Endothelial cell of umbilical vein (primary cell): ENCODE data around the gene UNC5C. TPM values are rescaled to one million over a fixed set of nuclear protein-coding genes. Genes with fewer than 3 reads are reported as not detected.

Experiments used
- BruUV-seq: library from RNA; stranded (reverse); fragments of 400-500 nt; replicated peaks from 2 replicates; lab custom pipeline; 2021; lab: Mats Ljungman, UMichigan
- CTCF ChIA-PET: fragments of 300-600, 350-600 bp; sonication (Branson Sonifier 250); formaldehyde crosslinking; loops from one replicate; lab custom pipeline; 2021; ENCODE audit warnings: antibody characterized with exemption, inconsistent platforms; lab: Charles Lee
- POLR2A ChIA-PET: fragments of 300-600, 350-600 bp; sonication (Branson Sonifier 250); formaldehyde crosslinking; loops from one replicate; lab custom pipeline; 2021; ENCODE audit warnings: antibody characterized with exemption, inconsistent platforms; lab: Charles Lee
- DNase-seq: peaks from one replicate; pipeline ENCODE4 v3.0.0-alpha.2; 2011; ENCODE audit warnings: low read depth, low spot score
- FAIRE-seq: peaks from 2 replicates; lab custom pipeline; 2011; peaks lifted over from hg19 to GRCh38; lab: Jason Lieb, UNC
- H2AFZ ChIP-seq: 2 replicates; pipeline ENCODE4 v1.6.0; 2012; ENCODE audit warnings: low read depth, low read length, control low read depth, inconsistent platforms
- H3K27ac ChIP-seq: 2 replicates; pipeline ENCODE4 v1.5.1; 2011; ENCODE audit warnings: low read depth, mild to moderate bottlenecking, control low read depth, low read length, moderate library complexity; ENCODE audit not compliant: insufficient read depth
- H3K27me3 ChIP-seq, 2 experiments: 2 replicates each; pipeline versions ENCODE4 v1.6.0 to v1.6.1; 2011; ENCODE audit warnings: low read length in 2 of 2, mixed read lengths in 1 of 2; ENCODE audit not compliant: control insufficient read depth in 2 of 2, insufficient read depth in 2 of 2
- H3K36me3 ChIP-seq, 2 experiments: 2 replicates in 1 of 2; 3 replicates in 1 of 2; pipeline ENCODE4 v1.5.1; 2011; ENCODE audit warnings: low read length in 2 of 2, mild to moderate bottlenecking in 1 of 2, moderate library complexity in 1 of 2; ENCODE audit not compliant: control insufficient read depth in 2 of 2, insufficient read depth in 2 of 2; ENCODE audit errors: extremely low read depth in 1 of 2
- H3K4me1 ChIP-seq: 3 replicates; pipeline ENCODE4 v1.5.1; 2011; ENCODE audit warnings: mild to moderate bottlenecking, low read length; ENCODE audit not compliant: control insufficient read depth, insufficient read depth; ENCODE audit errors: extremely low read depth
- H3K4me2 ChIP-seq: 2 replicates; pipeline ENCODE4 v1.6.1; 2011; ENCODE audit warnings: low read length, control low read depth, mixed read lengths; ENCODE audit not compliant: insufficient read depth
- H3K4me3 ChIP-seq, 3 experiments: fragments of 200-600 bp in 1 of 3; sonication (generic), shearing (Covaris generic) in 1 of 3; replicated peaks in 1 of 3; 2 replicates each; pipeline ENCODE4 v1.5.1; 2011 to 2016; ENCODE audit warnings: control low read depth in 3 of 3, low read length in 3 of 3, mild to moderate bottlenecking in 2 of 3, inconsistent platforms in 1 of 3, low read depth in 1 of 3, moderate library complexity in 1 of 3; ENCODE audit not compliant: insufficient read depth in 1 of 3
- H3K79me2 ChIP-seq: 2 replicates; pipeline ENCODE4 v1.6.0; 2012; ENCODE audit warnings: low read length, inconsistent platforms; ENCODE audit not compliant: control insufficient read depth, insufficient read depth
- H3K9ac ChIP-seq: replicated peaks from 2 replicates; pipeline ENCODE3; 2011; ENCODE audit warnings: low read length, control low read depth; ENCODE audit not compliant: insufficient read depth; ENCODE audit errors: extremely low read depth
- H3K9me1 ChIP-seq: replicated peaks from 3 replicates; pipeline ENCODE4 v1.6.0; 2011; ENCODE audit warnings: mild to moderate bottlenecking, low read length; ENCODE audit not compliant: control insufficient read depth, insufficient read depth; ENCODE audit errors: extremely low read depth
- H3K9me3 ChIP-seq: replicated peaks from 2 replicates; pipeline ENCODE4 v1.5.1; 2012; ENCODE audit warnings: low read length, inconsistent platforms; ENCODE audit not compliant: control insufficient read depth, insufficient read depth
- H4K20me1 ChIP-seq: replicated peaks from 2 replicates; pipeline ENCODE3; 2011; ENCODE audit warnings: mild to moderate bottlenecking, low read length; ENCODE audit not compliant: control insufficient read depth, insufficient read depth; ENCODE audit errors: extremely low read depth
- CTCF ChIP-seq, 2 donors: IDR thresholded peaks; 1 replicate in 1 of 2; 2 replicates in 1 of 2; pipeline ENCODE4 v1.5.1; 2011; ENCODE audit warnings: low read length in 2 of 2, mild to moderate bottlenecking in 2 of 2, moderate library complexity in 2 of 2, control low read depth in 1 of 2, inconsistent platforms in 1 of 2, low read depth in 1 of 2; ENCODE audit not compliant: insufficient read depth in 1 of 2; ENCODE audit errors: extremely low read depth in 1 of 2
- EZH2 ChIP-seq: IDR thresholded peaks from 2 replicates; pipeline ENCODE4 v1.6.1; 2012; ENCODE audit warnings: borderline replicate concordance, low read depth, mild to moderate bottlenecking, moderate library complexity, low read length, inconsistent platforms; ENCODE audit not compliant: severe bottlenecking
- FOS ChIP-seq: IDR thresholded peaks from 2 replicates; pipeline ENCODE4 v1.6.1; 2011; ENCODE audit warnings: mild to moderate bottlenecking, low read length, moderate library complexity, borderline replicate concordance; ENCODE audit not compliant: insufficient read depth
- GATA2 ChIP-seq: IDR thresholded peaks from 2 replicates; pipeline ENCODE4 v1.7.0; 2011; ENCODE audit warnings: low read depth, mild to moderate bottlenecking, moderate library complexity, mixed read lengths, low read length; ENCODE audit not compliant: insufficient read length, insufficient read depth
- JUN ChIP-seq: IDR thresholded peaks from 2 replicates; pipeline ENCODE4 v1.6.1; 2011; ENCODE audit warnings: borderline replicate concordance, low read depth; ENCODE audit not compliant: insufficient read length, insufficient read depth
- MAX ChIP-seq: IDR thresholded peaks from 2 replicates; pipeline ENCODE4 v1.6.1; 2011; ENCODE audit not compliant: insufficient read depth, insufficient read length
- MYC ChIP-seq: IDR thresholded peaks from one replicate; pipeline ENCODE4 v1.6.1; 2011; ENCODE audit warnings: mild to moderate bottlenecking, low read depth, low read length
- POLR2A ChIP-seq: IDR thresholded peaks from 2 replicates; pipeline ENCODE4 v1.6.1; 2012; ENCODE audit warnings: low read depth, mild to moderate bottlenecking, control low read depth, low read length
- POLR2AphosphoS5 ChIP-seq: IDR thresholded peaks from 2 replicates; pipeline ENCODE4 v1.6.1; 2012; ENCODE audit warnings: low read depth, mild to moderate bottlenecking, control low read depth, low read length, moderate library complexity; ENCODE audit not compliant: insufficient read depth
- dilution Hi-C: fragments of 300-500 bp; cut with MboI; formaldehyde crosslinking; loops from one replicate; pipeline ENCODE4 v1.15.0; 2019; ENCODE audit warnings: low sequenced_read_pairs; ENCODE audit not compliant: extremely low pct_ligation_motif_present
- intact Hi-C: fragments of 100-400 bp; cut with micrococcal nuclease; formaldehyde crosslinking; loops from one replicate; pipeline ENCODE4 v1.10.0; 2022
- polyA plus RNA-seq, 4 experiments: library from polyadenylated mRNA; depleted of rRNA in 3 of 4; stranded (reverse) in 3 of 4; unstranded in 1 of 4; fragments of >200 nt; gene quantifications; 2 replicates each; pipeline versions ENCODE4 v1.2.1 to v1.2.3, GENCODE V29; 2011 to 2012; ENCODE audit warnings: missing spikeins in 1 of 4
- total RNA-seq: library from RNA; stranded (reverse); gene quantifications from 2 replicates; pipeline ENCODE4 v1.2.3, GENCODE V29; 2021

The UNC5C gene
- total and polyA plus RNA-seq, 2 donors (not counting 3 experiments of a cell fraction or from before 2014, with no cell fraction given): 0.44 to 0.53 TPM

- CTCF ChIA-PET: interaction anchor here (0.9 to 1.6 kb wide), 9 partner anchors 11 to 243 kb away, joined by 3 to 8 read pairs (median 3); no protein-coding TSS in a partner anchor
These were observed 281.7 kb downstream of the UNC5C start for GRCh38 chr4:95267081-95267480.

More at GRCh38 chr4:95267081-95267480, 281.7 kb downstream of the UNC5C start:
- H3K9ac ChIP-seq: peak overlapping the region; percentile 54
- H2AFZ ChIP-seq: peak overlapping the region; percentile 23
- BruUV-seq: no TSS peak
- intact Hi-C loops: loop anchor here (1.0 to 5.0 kb wide), 4 partner anchors 22 to 95 kb away; no protein-coding TSS in a partner anchor
- no peaks in the 10 kb centered on the region for H3K36me3 ChIP-seq
- peak overlapping the region; percentile 78 for H3K27ac ChIP-seq
- dilution Hi-C loops: no loop called here
- DNase-seq (peak; percentile 68), FAIRE-seq (peak; percentile 31)
- H3K9me1 ChIP-seq: no peaks in the 10 kb centered on the region
- H3K9me3 ChIP-seq: no peaks in the 10 kb centered on the region
- H3K27me3 ChIP-seq: no peaks in the 10 kb centered on the region
- no peaks in the 10 kb centered on the region for H3K79me2 ChIP-seq
- POLR2A ChIA-PET: interaction anchor here (0.8 kb wide), 1 partner anchor 22 kb away, joined by 3 read pairs; no protein-coding TSS in a partner anchor
- H4K20me1 ChIP-seq: no peaks in the 10 kb centered on the region
- H3K4me3 ChIP-seq: no peak overlapping the region
- peaks cover 25% of the 10 kb centered on the region for H3K4me1 ChIP-seq
- H3K4me2 ChIP-seq: peak overlapping the region; percentile 87
- no peak for TF ChIP-seq MAX
- TF ChIP-seq CTCF (IDR thresholded peaks at IDR 0.05; ENCODE audit: extremely low read depth in 1 of 2, insufficient read depth in 1 of 2, low read depth in 1 of 2, low read length in 2 of 2): no peak
- TF ChIP-seq MYC: no peak
- no peak for TF ChIP-seq POLR2A
- TF ChIP-seq EZH2: no peak
- TF ChIP-seq FOS: peak; percentile 90
- TF ChIP-seq JUN: peak; percentile 69
- no peak for TF ChIP-seq GATA2
- peak; percentile 68 for TF ChIP-seq POLR2AphosphoS5
